H4 (cell line): ENCODE data around the gene HTT. TPM values are rescaled to one million over a fixed set of nuclear protein-coding genes. Genes with fewer than 3 reads are reported as not detected.
A peak's percentile ranks its signal among the peaks of the same experiment; 100 is the strongest.

ENCODE experiments used
- DNase-seq: peaks from one replicate; pipeline ENCODE4 v3.0.0-alpha.2; 2015; ENCODE audit warnings: low spot score
- total RNA-seq: library from RNA; depleted of rRNA; stranded (reverse); fragments of >200 nt; shearing (Covaris generic); gene quantifications from 2 replicates; pipeline ENCODE4 v1.2.3, GENCODE V29; 2014

Gene HTT
- total RNA-seq, 1 experiment from 2014 or later = 23.9 TPM

DNA sequence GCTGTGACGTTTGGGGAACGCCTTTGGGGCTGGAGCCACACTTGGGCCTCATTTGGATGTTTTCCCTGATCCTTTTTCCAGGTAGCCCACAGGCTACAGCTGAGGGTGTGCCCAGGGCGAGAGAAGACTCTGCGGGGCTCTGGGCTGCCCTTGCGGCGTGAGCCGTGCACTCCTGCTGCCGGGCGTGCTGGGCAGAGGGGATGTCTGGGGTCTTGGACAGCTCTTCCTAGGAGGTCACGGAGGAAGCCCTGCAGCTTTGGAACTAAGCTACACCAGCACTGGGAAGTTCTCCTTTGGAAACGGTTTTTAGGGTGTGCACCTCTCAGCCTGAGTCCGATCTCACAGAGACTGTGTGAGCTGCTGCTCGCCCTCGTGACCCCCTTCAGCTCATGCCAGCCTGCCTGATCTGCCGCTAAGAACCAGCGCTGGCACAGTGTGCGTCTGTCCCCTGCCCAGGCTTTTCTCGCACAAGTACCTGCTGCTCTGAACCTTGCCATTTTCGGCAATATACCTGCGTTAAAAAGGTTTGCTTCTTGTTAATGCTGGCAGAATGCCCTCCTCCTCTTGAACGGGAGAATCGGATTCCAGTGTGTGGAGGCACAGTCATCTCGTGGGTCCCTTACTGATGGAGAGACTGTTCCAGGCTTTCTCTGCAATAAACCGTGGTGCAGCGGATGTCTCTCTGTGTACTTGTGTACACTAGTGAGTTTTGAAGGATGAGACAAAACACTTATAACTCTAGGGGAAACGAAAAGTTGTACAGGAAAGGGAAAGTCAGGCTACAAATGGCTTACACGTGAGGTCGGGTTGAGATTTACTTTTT lies 188.8 kb downstream of the HTT start:
- no peak for DNase-seq

DNA sequence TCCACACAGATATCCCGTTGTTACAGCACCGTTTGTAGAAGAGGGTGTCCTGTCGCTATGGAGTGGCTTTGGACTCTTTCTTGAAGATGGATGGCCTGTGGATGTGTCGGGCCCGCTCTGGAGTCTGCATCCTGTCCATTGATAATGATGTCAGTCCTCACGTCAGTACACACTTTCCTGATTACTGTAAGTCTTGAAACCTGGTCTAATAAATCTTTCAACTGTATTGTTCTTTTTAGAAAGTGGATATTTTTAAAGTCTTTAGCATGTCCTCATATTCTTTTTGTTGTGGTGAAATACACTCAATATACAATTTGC lies 189.4 kb downstream of the HTT start:
- no peak for DNase-seq

DNA sequence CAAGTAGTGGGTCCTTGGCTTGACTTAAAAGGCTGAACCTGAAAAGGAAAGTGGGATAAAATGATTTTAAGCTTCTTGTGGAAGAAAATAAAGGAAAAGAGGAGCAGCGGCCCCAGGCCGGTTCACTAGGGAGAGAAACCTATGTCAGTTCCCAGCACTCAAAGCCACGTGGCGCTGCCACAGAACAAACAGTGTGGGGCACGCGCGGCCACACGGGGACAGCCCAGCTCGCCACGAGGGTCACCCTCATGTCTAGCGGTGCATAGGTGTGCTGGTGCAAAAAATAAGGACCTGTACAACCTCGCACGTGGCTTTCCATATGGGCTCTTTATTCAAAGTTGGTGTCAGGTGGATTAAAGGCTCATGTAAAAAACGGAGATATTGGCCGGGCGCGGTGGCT lies 191.6 kb downstream of the HTT start:
- no peak for DNase-seq

DNA sequence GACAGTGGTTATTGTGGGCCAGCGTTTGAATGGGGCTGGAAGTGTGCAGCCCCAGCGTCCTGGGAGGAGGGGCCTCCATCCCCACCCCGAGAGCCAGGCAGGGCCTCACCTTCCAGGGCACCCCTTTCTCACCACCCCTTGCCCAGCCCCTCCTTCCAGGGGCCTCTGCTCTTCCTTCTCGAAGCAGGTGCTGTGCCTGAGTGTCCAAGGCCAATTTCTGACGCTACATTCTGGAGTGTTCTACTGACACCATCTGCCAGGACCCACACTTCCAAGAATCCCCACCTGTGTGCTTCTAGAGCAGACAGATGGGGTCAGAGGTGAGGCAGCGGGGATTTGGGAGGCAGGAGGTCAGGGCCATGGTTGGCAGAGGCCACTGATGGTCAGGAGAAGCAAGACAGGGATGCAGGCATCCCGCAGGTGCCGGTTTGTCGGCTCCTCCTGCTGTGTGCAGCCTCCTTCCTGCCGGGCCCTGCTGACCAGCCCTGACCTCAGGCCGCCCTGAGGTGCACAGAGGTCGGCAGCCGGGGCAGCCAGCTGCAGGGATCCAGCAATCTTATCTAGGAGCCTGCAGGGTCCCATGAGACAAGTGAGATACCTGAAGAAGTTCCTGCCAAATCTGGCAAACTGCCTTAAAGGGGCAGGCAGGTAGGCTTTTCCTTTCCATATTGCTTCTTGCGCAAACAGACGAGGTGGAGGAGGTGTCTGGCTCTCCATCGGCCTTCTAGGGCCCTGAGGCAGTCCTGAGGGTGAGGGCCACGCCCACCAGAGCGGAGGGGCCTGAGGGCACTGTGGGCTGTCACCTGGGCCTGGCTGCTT lies 193.3 kb downstream of the HTT start:
- DNase-seq = no peak

DNA sequence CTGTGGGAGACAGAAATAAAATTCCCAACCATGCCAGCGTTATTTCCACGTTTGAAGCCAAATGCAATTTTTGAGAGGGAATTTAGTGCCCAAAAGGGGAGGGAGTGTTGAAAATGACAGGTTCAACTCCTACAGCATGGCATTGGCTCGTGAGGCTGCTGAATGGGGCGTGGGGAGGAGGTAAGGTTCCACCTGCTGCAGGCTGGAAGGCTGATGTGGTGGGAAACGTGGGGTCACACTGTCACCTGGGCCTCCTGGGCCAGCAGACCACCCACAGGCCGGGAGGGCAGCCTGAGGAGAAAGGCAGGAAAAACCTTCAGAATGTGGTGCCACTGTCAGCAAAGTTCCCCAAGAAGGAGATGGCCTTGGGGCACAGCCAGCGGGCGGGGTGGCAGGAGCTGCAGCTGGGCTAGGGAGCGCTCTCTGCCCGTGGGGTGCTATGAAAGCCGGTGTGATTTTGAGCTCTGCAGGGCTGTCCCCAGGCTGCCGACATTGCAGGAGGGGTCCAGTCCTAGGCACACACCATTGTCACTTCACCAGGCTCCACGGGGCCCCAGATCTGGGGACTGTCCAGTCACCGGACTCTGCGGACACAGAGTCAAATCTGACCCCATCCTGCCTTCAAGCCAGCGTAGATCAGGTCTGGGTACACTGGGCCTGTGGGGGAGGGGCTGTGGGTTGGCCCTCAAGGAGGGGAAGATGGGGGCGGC lies 194.1 kb downstream of the HTT start:
- no peak for DNase-seq

DNA sequence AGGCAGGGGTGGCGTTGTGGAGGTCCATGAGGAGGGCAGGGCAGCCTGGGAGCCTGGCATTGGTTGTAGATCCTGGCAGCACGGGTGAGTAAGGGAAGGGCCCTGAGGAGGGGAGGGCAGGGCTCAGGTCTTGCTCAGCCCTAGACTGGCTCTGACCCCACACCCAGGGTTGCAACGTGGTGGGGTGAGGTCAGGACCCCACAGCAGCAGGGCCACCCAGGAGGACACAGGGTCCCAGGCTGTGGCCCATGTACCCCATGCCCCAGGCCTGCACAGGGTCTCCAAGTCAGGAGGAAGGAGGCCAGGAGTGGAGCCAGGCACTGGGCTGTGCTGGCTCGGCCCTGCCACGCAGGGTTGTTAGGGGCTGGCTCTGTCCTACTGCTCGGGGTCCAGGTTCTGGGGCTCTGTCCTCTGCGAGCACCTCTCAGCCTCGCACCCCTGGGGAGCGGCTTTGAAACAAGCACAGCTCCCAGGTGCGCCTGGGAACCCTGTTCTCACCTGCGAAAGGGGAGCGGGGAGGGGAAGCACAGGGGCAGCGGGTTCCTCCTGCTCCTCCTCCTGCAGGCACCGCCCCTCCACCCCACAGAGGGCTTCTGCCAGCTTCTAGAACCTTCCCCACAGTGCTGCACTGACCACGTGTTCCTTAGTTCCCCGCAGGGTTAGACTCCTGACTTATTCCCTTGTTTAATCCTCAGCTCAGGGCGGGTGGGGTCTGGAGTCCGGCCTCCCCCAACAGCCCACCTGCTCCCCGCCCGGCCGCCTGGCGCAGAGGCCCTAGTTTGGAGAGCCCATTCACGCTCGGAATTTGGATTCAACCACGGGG lies 194.8 kb downstream of the HTT start:
- DNase-seq = no peak

DNA sequence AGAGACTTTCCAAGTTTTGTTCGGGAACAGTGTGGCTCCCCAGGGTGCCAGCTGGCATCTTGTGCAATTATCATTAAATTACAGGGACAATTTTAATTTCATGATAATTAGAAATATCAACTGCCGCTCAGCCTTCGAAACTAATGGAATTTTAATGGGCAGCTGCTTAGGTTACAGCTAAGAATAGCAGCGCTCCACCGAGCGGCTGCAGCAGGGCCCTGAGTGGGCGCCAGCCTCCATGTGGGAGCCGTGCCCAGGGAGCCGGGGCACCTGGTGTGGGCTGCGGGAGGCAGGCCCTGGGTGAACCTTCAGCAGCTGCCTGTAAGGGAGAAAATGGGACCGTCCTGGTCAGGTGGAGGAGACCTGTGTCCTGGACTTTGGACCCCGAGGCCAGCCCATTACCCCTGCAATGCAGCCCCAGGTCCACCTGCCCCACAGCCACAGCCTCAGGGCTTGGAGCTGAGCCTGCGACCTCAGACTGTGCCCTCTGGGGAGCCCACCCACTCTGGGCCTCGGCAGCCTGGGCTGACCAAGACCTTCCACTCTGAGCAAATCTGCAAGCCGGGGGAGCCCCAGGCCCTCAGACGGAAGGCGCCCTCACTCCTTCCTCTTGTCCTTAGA lies 195.6 kb downstream of the HTT start:
- DNase-seq = no peak

DNA sequence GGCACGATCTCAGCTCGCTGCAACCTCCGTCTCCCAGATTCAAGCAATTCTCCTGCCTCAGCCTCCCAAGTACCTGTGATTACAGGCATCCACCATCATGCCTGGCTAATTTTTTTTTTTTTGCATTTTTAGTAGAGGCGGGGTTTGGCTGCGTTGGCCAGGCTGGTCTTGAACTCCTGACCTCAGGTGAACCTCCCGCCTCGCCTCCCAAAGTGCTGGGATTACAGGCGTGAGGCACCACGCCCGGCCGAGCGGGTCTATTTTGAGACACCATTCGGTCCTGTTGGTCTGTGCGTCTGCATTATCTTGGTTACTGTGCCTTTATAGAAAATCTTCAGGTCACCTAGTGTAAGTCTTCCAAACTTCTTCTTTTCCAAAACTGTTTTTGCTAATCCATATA lies 196.7 kb downstream of the HTT start:
- no peak for DNase-seq

DNA sequence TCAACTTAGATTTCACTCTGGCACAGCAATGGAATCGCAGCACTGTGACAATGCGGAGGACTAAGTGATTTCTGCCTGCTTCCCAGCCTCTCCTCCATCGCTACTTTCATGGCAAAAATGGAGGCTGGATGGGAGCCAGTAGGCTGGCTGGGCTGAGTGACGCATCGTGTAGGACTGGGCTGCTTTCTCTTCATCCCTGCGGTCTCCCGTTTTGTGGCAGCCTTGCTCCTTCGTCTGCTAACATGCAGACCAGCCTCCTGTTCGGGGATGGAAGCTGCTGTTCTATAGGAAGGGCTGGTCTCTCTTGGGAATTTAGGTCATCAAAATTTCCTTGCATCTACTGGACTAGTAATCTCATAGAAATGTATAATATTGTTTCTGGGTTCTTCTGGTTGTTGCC lies 202.5 kb downstream of the HTT start:
- DNase-seq = peak; percentile 83

DNA sequence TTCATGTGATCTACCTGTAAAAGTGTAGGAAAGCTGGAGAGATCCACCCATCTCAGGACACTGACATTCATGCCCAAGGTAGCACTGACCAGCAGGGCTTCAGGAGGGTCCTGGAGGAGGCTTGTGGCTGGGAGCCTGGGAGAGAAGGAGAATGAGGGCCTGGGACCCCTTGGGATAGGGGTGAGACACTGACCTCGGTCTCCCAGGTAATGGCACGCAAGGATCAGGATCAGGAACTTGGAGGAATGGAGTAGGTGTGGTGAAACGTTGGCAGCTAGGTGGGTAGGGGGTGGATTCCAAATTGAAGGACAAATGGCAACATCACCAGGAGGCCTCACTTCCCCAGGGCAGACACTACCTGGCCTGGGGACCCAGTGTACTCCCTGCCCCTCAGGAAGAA lies 206.0 kb downstream of the HTT start:
- DNase-seq = no peak

DNA sequence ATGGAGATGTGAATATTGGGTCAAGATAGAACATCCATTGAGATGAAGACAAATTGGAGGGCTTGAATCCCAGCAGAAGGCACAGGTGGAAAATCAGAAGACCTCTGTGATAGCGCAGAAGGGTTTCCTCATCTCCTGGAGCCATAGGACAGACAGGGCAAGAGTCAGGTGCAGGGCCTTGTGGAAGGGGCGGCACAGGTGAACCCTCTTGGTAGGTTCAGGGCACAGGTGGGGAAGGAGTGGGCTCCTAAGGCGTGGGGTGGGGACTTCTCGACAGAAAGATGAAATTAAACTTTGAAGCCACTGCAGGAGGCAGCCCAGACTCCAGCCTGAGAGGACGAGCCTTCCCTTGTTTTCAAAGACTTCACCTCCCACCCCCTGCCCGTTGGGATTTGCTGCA lies 209.0 kb downstream of the HTT start:
- DNase-seq = no peak

DNA sequence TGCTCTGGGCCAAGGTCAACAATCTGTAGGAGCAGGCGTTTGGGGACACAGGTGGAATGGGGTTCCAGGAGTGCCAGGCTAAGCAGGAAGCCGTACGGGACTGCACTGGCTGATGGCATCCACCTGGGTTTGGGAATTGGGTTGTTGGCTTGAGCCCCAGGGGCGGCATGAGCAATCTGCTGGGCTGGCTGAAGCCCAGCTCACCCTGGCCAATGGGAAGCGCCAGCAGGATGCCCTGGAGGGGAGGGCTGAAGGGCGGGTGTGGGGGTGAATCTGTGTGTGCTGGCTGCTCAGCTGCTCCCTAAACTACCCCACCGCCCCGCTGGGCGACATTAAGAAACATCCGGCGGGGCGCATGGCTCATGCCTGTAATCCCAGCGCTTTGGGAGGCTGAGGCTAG lies 209.4 kb downstream of the HTT start:
- no peak for DNase-seq

DNA sequence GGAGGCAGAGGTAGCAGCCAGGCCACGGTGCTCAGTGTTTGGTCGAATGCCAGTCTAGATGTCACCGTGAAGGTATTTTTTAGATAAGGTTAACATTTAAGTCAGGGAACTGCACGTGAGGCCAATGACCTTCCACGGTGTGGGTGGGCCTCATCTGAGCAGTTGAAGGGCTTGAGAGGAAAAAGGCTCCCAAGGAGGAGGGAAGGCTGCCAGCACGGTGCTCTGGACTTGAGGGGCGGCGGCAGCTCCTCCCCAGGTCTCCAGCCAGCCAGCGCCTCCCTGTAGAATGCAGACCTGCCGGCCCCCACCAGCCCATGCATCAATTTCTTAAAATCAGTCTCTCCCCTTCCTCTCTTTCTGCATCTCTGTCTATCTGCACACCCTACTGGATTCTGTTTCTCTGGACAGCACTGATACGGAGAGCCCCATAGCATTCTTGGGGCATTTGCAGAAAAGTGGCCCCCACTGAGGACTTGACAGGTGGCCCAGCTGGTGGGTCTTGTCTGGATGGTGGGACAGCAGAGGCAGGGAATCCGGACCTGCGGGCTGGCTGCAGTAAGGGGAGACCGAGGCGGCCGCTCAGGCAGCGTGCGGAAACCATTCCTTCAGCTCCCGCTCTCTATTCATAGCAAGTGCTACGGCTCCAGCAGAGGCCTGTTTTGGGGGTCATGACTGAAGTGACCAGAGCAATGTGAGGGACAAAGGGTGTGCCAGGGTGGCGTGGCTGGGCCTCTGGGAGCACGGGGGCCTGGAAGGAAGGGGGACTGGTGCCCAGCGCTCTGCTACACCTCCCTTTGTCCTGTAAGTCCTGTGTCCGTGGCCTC lies 210.5 kb downstream of the HTT start:
- DNase-seq = no peak

DNA sequence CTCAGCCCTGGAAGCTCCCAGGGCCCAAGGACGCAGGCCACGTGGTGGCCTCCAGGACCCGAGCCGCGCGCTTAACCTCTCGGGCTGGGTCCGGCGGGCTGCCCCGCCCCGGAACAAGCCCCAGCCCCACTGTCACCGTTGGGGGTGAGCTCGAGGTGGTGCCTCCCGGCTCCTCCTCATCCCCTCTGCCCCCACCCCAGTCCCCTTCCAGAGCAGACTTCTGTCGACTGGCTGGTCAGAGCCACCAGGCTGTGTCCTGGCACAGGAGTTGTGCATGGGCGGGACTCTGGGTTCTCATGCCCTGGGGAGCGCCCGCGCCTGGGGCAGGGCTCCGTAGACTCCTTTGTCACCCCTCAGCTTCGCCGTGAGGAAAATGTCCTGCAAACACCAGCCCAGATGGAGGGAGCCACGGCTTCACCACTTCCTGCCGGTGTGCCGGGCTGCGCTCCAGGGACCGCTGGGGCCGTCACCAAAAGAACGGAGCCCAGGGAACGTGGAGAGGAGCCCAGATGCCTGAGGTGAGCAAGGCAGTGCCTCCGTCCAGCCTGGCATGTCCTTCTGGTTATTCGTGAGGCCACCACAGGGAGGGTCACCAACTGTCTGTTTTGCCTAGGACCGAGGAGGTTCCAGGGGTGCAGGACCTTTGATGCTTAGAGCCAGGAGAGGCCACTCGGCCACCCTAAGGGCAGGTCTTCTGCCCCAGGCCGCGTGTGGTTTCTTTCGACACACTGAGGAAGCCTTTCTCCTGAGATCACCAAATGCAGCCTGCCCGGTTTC lies 211.3 kb downstream of the HTT start:
- peak; percentile 87 for DNase-seq

DNA sequence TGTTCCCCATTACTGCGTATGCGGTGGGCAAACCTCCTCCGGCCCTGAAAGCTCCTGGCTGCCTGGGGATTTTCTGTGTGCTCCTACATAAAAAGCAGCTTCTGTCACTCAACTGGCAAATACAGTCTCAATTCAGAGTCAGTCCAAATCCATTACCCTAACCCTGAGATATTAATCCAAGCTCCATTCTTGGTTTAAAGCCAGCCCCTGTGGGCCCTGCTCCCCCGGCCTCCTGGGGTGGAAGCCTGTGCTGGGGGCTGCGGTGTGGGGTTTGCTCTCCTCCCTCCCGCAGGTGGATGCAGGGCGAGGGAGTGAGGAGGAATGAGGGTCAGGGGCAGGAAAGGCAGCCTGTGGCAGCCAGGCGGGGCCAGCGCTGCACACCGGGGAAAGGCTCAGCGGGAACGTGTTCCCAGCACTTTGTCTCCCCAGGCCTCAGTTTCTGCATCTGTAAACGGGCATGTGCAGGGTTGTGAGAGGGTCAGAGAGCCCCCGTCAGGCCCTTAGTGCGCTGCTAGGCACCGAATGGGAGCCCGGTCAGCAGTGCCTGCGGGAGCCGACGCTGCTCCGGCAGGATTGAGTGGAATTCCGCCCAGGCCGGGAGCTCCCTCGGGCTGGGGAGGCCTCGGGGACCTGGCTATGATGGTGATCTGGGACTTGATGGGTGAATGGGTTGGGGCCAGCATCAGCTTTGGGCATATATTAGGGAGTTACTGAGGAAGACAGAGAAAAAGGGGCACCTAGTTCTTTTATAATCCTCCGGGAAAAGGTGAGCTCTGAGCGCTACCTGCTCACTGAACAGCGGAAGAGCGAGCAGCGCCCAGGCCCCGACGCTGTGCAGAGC lies 212.1 kb downstream of the HTT start:
- DNase-seq = no peak

DNA sequence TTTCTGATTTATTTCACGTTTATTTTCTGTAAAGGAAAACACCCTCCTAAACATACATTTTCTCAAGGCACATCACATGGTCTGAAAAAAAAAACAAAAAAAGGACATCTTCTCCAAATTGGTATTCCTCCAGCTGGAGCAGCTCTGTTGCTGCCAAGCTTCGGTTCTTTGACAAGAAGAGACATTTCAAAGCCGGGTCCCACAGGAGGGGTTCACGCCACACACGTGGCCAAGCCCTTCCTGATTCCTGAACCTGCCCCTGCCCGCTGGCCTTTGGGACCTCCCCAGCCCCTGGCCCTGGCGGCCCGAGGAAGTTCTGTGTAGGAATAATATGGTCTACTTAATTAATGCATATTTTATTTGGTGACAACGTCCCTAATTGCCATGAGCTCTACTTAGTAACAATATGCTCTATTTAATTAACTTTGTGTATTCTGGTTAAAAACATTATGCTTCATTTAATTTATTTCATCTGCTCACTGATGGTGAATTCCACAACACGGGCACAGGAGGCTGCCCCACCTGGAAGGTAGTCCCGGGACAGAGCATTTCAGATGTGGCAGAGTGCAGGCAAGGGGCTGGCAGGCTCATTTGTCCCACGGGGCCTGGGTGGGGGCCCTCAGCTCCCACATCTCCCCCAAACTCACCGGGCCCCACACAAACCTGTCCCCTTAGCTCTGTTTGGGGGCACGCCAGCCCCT lies 212.9 kb downstream of the HTT start:
- DNase-seq = no peak

DNA sequence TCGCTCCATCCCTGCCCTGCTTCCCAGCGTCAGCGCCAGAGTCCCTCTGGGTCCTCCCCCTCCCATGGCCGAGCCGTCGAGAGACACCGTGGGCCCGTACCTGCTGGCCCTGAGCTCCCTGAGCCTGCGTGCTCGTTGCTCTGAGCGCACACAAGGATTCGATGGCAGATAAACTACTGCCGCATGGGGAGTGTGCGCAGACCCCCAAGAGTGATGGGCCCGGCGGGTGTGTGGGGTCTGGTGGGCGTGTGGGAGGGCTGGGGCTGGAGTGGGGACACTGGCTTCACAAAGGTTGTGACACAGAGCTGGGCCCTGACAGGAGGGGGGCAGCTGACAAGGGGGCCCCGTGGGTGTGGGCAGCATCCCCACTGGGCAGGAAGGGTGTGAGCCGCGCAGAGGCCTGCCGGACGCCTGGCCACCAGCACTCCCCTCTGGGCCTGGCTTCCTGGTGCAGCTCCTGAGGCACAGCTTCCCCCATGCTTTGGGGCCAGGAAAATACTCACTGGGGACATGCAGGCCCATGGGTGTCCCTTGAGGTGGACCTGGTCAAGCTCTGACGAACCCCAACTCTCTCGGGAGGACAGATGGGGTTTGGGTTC lies 213.6 kb downstream of the HTT start:
- DNase-seq = no peak
